ENCODE results near the gene CCDC93. TPM values are rescaled to one million over a fixed set of nuclear protein-coding genes. Genes with fewer than 3 reads are reported as not detected.

The CCDC93 gene
- total RNA-seq, 4 donors from 2014 or later, result 11.6 to 55.6 (median 23.9) TPM

- no peak overlapping the region for H3K4me3 ChIP-seq
- no peak overlapping the region for H3K27ac ChIP-seq
- no peaks in the 10 kb centered on the region for H3K9me3 ChIP-seq
- no peaks in the 10 kb centered on the region for H3K36me3 ChIP-seq
- peaks cover 15% of the 10 kb centered on the region for H3K27me3 ChIP-seq
- H3K4me1 ChIP-seq, result peaks cover 7% of the 10 kb centered on the region
- TF ChIP-seq EP300 (IDR thresholded peaks at IDR 0.05), result no peak
- no peak for TF ChIP-seq POLR2A (IDR thresholded peaks at IDR 0.05)
- no peak for TF ChIP-seq POLR2AphosphoS5 (IDR thresholded peaks at IDR 0.05)
- no peak for TF ChIP-seq CTCF (IDR thresholded peaks at IDR 0.05)
- no peak for DNase-seq (ENCODE audit: low spot score in 2 of 2)
These were observed 35.9 kb upstream of the CCDC93 start for GRCh38 chr2:118049816-118050140.

- Histone ChIP-seq H3K27ac (no peak overlapping the region), H3K4me1 (peaks cover 7% of the 10 kb centered on the region), H3K36me3 (no peaks in the 10 kb centered on the region), H3K9me3 (no peaks in the 10 kb centered on the region), H3K4me3 (no peak overlapping the region), H3K27me3 (peaks cover 15% of the 10 kb centered on the region)
- DNase-seq (ENCODE audit: low spot score in 2 of 2), result no peak
- WGBS, result 81% methylated on average over 3 of the region's 3 CpGs
- TF ChIP-seq POLR2A (IDR thresholded peaks at IDR 0.05), result no peak
- no peak for TF ChIP-seq POLR2AphosphoS5 (IDR thresholded peaks at IDR 0.05)
- TF ChIP-seq CTCF (IDR thresholded peaks at IDR 0.05), result no peak
- no peak for TF ChIP-seq EP300 (IDR thresholded peaks at IDR 0.05)
These were observed 35.4 kb upstream of the CCDC93 start for GRCh38 chr2:118049140-118049815.

DNA sequence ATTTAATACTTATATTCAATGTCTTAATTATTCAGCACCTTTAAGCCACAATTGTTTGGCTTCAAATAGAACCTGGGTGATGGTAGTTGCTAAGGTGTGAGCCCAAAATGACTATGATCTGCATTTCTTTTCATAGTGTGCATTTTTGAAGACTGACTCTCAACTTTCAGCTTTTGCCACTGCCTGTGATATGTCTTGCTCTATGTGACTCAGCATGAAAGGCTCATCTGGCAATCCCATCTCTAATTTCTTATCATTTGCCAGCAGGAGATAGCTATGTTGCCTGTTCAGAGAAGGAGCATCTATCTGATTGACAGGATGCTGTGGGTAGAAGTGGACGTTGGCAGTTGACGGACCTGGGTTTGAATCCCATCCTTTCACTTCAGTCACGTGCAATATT is 34.5 kb upstream of the CCDC93 start:
- Histone ChIP-seq H3K36me3 (no peaks in the 10 kb centered on the region), H3K27ac (no peak overlapping the region), H3K9me3 (no peaks in the 10 kb centered on the region), H3K4me3 (no peak overlapping the region), H3K27me3 (peaks cover 12% of the 10 kb centered on the region), H3K4me1 (peaks cover 7% of the 10 kb centered on the region)
- no peak for TF ChIP-seq CTCF (IDR thresholded peaks at IDR 0.05)
- no peak for TF ChIP-seq POLR2AphosphoS5 (IDR thresholded peaks at IDR 0.05)
- no peak for TF ChIP-seq EP300 (IDR thresholded peaks at IDR 0.05)
- DNase-seq (ENCODE audit: low spot score in 2 of 2), result no peak
- 82% methylated on average over 3 of the region's 3 CpGs for WGBS

- H3K36me3 ChIP-seq, result no peaks in the 10 kb centered on the region
- DNase-seq (ENCODE audit: low spot score in 2 of 2), result no peak
- no peak overlapping the region for H3K27ac ChIP-seq
- no peaks in the 10 kb centered on the region for H3K9me3 ChIP-seq
- H3K4me1 ChIP-seq, result peaks cover 7% of the 10 kb centered on the region
- H3K27me3 ChIP-seq, result peaks cover 12% of the 10 kb centered on the region
- 52% methylated on average over 3 of the region's 3 CpGs for WGBS
- H3K4me3 ChIP-seq, result no peak overlapping the region
- TF ChIP-seq EP300 (IDR thresholded peaks at IDR 0.05) (no peak), POLR2AphosphoS5 (IDR thresholded peaks at IDR 0.05) (no peak), POLR2A (IDR thresholded peaks at IDR 0.05) (no peak), CTCF (IDR thresholded peaks at IDR 0.05) (no peak)
These were observed 33.5 kb upstream of the CCDC93 start for GRCh38 chr2:118047380-118047826.

DNA sequence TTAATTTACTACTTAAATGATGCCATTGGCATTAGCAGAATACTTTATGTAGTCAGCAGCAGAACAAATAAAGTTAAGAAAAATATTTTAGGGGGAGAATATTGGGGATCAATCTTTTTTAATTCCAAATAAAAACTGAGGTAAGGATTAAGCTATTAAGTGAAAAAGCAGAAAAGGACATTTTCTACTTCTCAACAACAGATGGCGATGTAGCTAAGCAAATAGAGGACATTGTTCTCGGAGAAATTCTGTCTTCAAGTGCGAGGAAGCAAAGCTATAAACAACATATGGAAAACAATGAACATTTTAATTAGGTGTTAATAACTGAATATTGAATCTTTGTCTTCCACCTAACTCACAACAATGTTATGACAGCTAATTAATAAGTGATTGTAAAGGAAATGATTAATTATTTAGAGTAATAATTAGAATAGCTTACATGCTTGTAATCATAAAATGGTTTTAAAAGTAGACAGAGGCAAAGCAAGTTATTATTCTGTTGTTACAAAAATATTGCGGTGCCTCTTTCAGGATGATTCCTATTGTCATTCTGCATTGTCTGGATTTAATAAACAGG is 32.9 kb upstream of the CCDC93 start:
- no peak for DNase-seq (ENCODE audit: low spot score in 2 of 2)
- Histone ChIP-seq H3K27ac (no peak overlapping the region), H3K4me3 (no peak overlapping the region), H3K36me3 (no peaks in the 10 kb centered on the region), H3K9me3 (no peaks in the 10 kb centered on the region), H3K27me3 (peaks cover 15% of the 10 kb centered on the region), H3K4me1 (peaks cover 7% of the 10 kb centered on the region)
- no peak for TF ChIP-seq POLR2A (IDR thresholded peaks at IDR 0.05)
- TF ChIP-seq CTCF (IDR thresholded peaks at IDR 0.05), result peak; percentile 32 to 45
- TF ChIP-seq EP300 (IDR thresholded peaks at IDR 0.05), result no peak
- WGBS, result 6% methylated on average over 4 of the region's 4 CpGs
